K562 (cell line): ENCODE measurements around the gene PPT2. TPM values are rescaled to one million over a fixed set of nuclear protein-coding genes. Genes with fewer than 3 reads are reported as not detected.

Source experiments
- CTCF ChIP-seq, 3 experiments: IDR thresholded peaks in 2 of 3; conservative IDR thresholded peaks in 1 of 3; 2 replicates each; pipeline ENCODE4 v1.5.1; 2011 to 2012; ENCODE audit warnings: low read length in 3 of 3, mild to moderate bottlenecking in 3 of 3, control low read depth in 2 of 3, improper control_type of control experiment in 1 of 3, inconsistent platforms in 1 of 3, low read depth in 1 of 3, mixed read lengths in 1 of 3, moderate library complexity in 1 of 3; ENCODE audit not compliant: insufficient read depth in 2 of 3
- MNT ChIP-seq, 2 experiments: fragments of 450-650 bp; conservative IDR thresholded peaks; 2 replicates each; pipeline ENCODE4 v1.6.1; 2017; ENCODE audit warnings: mild to moderate bottlenecking in 2 of 2, moderate library complexity in 2 of 2
- NEUROD1 ChIP-seq: fragments of 150-350 bp; IDR thresholded peaks from 2 replicates; pipeline ENCODE4 v1.6.1; 2014; ENCODE audit warnings: borderline replicate concordance, low read length, low read depth; ENCODE audit not compliant: partially characterized antibody
- PRDM10 ChIP-seq: fragments of 450-650 bp; IDR thresholded peaks from 2 replicates; pipeline ENCODE4 v1.6.1; 2018; ENCODE audit not compliant: partially characterized antibody
- RREB1 ChIP-seq: fragments of 250-450 bp; sonication (Bioruptor Pico); IDR thresholded peaks from 2 replicates; pipeline ENCODE4 v1.4.0; 2020
- SNIP1 ChIP-seq: fragments of 450-650 bp; IDR thresholded peaks from 2 replicates; pipeline ENCODE4 v1.7.1; 2017; ENCODE audit warnings: low read depth, mild to moderate bottlenecking
- ZNF398 ChIP-seq: fragments of 250-450 bp; sonication (Bioruptor Pico); IDR thresholded peaks from 2 replicates; pipeline ENCODE4 v1.8.0; 2021; ENCODE audit warnings: moderate library complexity, mild to moderate bottlenecking, inconsistent platforms
- polyA plus RNA-seq, 8 experiments: library from polyadenylated mRNA; depleted of rRNA in 4 of 8; stranded (reverse) in 5 of 8; unstranded in 3 of 8; fragments of >200 nt; fragmentation: Nextera tagmentation in 2 of 8; fragmentation: Illumina TruSeq in 1 of 8; extraction: Ambion mirVana in 2 of 8; extraction: Trizol in 1 of 8; gene quantifications; 2 replicates each; pipeline versions ENCODE4 v1.2.1 to v1.2.3, GENCODE V29; 2011 to 2014; ENCODE audit warnings: inconsistent platforms in 1 of 8, missing spikeins in 1 of 8
- total RNA-seq, 7 experiments: library from RNA; depleted of rRNA in 6 of 7; stranded (reverse); fragments of >200 nt in 6 of 7; fragmentation: Illumina TruSeq in 2 of 7; extraction: Trizol in 2 of 7; gene quantifications; 2 replicates each; pipeline versions ENCODE4 v1.2.1 to v1.2.3, GENCODE V29; 2011 to 2021; ENCODE audit warnings: low replicate concordance in 1 of 7

The PPT2 gene
- total and polyA plus RNA-seq, 9 of the 15 experiments (the other 6 are each of a cell fraction or from before 2014, with no cell fraction given) = 27.4 to 98.8 (median 69.9) TPM

GRCh38 chr6:32154514-32155161 lies 697 bp downstream of the PPT2 start (continued):
- TF ChIP-seq CTCF (IDR thresholded peaks at IDR 0.05 in 2 of 3, conservative IDR thresholded peaks at IDR 0.05 in 1 of 3; ENCODE audit: insufficient read depth in 2 of 3, low read depth in 1 of 3, low read length in 3 of 3) = peak; percentile 79 to 94 (median 83)
- no peak for TF ChIP-seq SNIP1
- TF ChIP-seq NEUROD1 = peak; percentile 61
- TF ChIP-seq PRDM10 = peak; percentile 68
- no peak for TF ChIP-seq RREB1 (CRISPR knock-in tag)
- TF ChIP-seq MNT (conservative IDR thresholded peaks at IDR 0.05) = peak; percentile 92 to 96
- no peak for TF ChIP-seq ZNF398 (CRISPR knock-in tag)
